Nucleus accumbens (tissue), 56 donors: ENCODE measurements around the gene ZNF227.
"Not testable (repeated sequence)": the region's sequence is repeated elsewhere in the genome, so short reads cannot be mapped to it uniquely, and the experiment has no call there.

Experiments
- DNase-seq, 56 donors: peaks; one replicate each; lab custom pipeline; 2025; lab: John Stamatoyannopoulos, UW

The ZNF227 gene

DNA sequence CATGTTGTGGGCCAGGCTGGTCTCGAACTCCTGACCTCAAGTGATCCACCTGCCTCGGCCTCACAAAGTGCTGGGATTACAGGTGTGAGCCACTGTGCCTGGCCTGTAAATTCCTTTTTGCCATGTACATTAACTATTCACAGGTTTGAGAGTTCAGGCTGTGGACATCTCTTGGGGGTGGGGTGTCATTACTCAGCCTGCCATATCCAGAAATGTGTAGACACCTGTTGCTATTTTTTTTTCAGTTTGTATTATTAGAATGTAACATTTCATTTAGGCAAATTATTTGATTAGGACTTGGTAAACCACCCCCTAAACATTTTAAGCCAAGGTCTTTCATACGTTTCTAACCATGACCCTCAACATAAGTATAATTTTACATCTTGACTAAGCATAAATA, 20.5 kb downstream of the ZNF227 start:
- DNase-seq, result no peak

DNA sequence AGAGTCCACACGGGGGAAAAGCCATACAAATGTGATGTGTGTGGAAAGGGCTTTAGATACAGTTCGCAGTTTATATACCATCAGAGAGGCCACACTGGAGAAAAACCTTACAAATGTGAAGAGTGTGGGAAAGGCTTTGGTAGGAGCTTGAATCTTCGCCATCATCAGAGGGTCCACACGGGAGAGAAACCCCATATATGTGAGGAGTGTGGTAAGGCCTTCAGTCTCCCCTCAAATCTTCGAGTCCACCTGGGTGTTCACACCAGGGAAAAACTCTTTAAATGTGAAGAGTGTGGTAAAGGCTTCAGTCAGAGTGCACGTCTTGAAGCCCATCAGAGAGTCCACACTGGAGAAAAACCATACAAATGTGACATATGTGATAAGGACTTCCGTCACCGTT, 24.1 kb downstream of the ZNF227 start:
- DNase-seq, result no peak

DNA sequence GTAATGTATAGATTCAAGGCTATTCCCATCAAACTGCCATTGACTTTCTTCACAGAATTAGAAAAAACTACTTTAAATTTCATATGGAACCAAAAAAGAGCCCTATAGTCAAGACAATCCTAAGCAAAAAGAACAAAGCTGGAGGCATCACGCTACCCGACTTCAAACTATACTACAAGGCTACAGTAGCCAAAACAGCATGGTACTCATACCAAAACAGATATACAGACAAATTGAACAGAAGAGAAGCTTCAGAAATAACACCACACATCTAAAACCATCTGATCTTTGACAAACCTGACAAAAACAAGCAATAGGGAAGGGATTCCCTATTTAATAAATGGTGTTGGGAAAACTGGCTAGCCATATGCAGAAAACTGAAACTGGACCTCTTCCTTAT, 40.0 kb downstream of the ZNF227 start:
- not testable (repeated sequence) for DNase-seq

DNA sequence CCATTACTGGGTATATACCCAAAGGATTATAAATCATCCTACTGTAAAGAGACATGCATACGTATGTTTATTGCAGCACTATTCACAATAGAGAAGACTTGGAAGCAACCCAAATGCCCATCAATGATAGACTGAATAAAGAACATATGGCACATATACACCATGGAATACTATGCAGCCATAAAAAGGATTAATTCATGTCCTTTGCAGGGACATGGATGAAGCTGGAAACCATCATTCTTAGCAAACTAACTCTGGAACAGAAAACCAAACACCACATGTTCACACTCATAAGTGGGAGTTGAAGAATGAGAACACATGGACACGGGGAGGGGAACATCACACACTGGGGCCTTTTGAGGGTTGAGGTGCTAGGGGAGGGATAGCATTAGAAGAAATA, 41.1 kb downstream of the ZNF227 start:
- DNase-seq, result not testable (repeated sequence)

DNA sequence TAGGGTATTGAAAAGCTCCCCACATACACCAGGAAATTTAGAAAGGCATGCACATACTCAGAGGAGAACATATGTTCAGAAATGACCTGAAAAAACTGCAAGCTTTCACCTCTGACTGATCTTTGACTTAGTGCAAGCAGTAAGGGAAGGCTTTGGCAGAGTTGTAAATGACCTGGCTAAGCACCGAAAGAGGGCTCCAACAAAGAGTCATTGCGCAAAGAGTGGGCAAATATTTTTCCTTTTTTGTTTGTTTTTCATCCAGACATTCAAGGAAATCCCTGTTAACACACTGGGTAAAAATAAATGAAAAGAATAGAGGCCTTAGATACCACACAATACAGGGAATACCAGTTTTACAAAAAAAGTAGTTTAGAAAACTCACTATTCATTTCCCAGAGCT, 42.2 kb downstream of the ZNF227 start:
- no peak for DNase-seq

DNA sequence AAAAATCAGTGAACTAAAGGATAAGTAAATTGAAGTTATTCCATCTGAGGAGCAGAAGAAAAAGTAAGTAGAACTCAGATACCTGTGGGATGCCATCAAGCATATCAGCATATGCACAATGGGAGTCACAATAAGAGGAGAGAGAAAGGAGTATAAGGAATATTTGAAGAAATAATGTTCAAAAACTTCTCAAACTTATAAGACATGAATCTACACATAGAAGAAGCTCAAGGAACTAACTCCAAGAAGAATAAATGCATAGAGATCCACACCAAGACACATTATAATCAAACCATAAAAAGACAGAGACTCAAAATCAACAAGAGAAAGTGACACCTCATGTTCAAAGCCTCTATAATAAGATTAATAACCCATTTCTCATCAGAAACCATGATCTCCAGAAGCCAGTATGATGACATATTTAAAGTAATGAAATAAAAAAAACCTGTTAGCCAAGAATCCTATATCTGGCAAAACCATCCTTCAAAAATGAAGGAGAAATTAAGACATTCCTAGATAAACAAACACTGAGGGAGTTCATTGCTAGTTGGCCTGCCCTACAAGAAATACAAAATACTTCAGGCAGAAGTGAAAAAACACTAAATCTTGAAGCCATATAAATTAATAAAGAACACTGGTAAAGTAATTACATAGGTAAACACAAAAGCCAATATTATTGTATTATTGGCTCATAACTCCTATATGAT, 43.5 kb downstream of the ZNF227 start:
- no peak for DNase-seq

DNA sequence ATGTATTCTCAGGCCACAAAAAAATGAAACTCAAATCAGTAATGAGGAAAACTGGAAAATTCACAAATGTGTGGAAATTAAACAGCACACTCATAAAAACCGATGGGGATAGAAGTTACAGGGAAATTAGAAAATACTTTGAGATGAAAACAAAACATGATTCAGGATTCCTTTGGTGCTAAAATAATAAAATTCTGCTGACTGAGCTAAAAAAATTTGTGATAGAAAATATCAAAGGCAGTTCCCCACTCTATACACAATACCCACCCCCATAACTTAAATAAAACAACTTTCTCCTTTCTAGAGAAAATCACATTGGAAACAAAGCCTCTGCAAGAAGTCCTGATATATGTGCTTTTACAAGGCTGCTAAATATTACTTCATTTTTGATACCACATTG, 45.8 kb downstream of the ZNF227 start:
- DNase-seq, result no peak

DNA sequence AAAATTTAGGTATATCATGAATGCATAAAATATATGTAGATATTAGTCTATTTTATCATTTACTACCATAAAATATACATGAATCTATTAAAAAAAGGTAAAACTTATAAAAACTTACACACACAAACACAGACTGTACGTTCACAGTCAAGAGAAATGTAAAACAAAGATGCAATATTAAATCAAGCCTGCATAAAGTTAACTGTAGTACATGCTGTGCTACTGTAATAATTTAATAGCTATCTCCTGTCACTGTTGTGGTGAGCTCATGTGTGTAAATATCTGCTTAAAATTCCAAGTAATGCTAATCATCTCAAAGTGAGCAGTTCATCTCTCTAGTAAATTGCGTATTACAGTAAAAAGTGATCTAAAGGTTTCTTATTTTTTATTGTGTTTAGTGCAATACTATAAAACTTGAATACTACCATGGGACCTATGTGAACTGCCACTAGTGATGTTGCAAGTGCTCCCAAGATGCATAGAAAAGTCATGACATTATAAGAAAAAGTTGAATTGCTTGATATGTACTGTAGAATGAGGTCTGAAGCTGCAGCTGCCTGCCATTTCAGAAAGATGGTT, 46.6 kb downstream of the ZNF227 start:
- no peak for DNase-seq

DNA sequence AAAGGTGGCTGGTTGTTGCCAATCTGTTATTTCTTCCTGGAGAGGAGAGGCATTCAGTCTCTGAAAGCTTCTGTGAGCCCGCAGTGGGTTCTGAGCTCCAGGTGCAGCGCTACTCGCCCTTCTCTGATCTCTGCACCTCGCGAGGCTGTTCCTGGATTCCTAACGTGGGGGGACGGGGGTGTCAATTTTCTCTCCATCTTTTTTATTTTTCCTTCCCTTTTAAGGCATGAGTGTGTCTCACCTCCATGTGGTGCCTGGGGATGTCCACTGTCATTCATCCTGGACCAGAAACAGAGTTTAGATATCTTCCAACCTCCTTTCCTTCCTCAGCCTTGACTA, 48.0 kb downstream of the ZNF227 start:
- peak in 21 of 56 donors; percentile 0 to 54 (median 7) for DNase-seq

DNA sequence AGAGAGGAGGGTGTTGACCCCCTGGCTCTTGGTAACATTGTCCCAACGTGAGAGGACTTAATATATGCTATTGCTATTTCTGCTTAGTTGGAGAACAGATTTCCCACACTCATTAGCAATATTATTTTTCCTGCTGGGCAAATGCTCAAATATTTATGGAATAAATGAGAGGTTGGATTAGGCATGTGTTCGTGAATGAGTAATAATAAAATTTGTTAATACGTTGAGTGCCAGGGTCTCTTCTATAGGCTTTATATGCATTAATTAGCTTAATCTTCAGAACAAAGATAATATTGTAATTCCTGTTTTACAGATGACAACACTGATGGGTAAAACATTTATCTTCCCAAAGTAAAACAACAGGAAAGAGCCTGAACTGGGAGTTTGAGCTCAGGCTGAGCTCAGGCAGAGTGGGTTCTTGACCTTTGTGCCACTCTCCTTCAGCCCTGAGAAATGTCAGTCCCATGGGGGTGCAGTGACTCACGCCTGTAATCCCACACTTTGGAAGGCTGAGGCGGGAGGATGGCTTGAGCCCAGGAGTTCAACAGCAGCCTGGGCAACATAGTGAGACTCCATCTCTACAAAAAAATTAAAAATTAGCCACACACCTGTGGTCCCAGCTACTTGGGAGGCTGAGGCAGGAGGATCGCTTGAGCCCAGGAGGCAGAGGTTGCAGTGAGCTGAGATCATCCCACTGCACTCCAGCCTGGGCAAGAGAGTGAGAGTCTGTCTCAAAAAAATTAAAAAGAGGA, 48.5 kb downstream of the ZNF227 start:
- no peak for DNase-seq

DNA sequence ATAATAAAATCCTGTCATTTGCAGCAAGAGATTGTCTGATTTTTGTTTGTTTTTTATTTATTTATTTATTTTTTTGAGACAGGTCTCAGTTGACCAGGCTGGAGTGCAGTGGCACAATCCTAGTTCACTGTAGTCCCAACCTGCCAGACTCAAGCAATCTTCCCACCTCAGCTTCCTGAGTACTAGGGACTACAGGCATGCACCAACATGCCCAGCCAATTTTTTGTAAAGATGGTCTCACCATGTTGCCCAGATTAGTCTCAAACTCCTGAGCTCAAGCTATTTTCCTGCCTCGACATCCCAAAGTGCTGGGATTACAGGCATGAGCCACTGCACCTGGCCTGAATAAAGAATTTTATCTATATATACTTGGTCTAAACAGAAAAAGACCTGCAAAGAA, 65.0 kb downstream of the ZNF227 start:
- DNase-seq, result no peak

DNA sequence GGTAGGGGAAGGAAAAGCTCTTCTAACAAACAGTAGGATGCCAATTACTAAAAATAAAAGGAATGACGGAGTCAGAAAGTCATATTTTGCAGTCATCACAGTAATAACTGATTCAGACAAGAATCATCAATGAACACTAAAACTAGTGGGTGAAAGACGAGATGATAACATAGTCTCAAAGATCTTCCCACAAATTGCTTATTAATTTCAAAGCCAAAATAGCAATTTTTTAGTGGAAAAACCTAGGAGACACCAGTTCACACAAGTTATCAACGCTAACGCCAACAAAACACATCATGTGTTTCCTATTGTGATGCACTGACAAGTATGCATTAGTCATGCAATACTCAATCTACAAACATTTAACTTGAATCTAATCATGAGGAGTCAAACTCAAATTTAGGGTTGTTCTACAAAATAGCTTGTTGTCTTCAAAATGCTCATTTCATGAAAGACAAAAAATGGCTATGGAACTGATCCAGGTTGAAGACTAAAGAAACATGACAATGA, 65.9 kb downstream of the ZNF227 start:
- DNase-seq, result no peak

DNA sequence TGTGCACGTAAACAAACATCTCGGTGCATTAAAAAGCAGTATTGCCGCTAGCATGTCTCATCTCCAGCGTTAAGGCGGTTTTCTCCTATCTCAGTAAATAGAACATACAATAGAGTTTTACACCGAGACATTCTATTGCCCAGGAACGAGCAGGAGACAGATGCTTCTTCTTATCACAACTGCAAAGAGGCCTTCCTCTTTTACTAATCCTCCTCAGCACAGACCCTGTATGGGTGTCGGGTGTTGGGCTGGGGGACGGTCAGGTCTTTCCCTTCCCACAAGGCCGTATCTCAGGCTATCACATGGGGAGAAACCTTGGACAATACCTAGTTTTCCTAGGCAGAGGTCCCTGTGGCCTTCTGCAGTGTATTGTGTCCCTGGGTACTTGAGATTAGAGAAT, 68.6 kb downstream of the ZNF227 start:
- DNase-seq, result no peak

DNA sequence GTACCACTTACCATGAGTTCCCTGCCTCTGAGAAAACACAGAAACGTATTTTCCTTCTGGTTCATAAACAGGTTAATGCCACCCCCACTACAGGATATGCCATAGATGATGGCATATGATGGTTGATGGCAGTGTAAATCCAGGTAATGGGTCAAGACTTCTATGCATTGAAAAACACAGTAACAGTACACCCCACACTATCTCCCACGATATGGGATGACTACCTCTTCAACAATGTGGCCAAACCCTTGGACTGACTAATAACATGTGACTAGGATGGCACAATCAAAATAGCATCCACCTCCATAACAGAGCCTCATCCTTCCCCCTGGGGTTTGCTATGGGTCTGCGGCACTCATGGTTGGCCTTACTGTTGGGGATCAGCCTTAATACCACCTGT, 70.5 kb downstream of the ZNF227 start:
- no peak for DNase-seq

DNA sequence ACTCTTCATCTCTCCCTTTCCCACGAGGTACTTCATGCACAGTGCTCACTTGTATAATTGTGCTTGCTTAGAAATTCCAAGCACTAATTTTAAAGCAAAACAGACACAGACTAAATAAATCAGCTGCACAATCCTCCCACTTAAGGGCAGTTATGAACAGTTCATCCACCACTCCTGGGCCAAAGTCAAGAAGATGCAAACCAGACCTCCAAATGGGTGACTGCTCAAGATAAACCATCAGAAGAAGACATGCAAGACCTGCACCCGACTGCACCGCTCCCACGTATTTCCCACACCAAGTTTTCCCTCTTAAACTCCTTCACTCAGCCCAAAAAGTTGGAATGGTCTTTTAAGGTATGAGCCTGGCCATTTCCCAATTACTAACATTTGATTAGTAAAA, 72.6 kb downstream of the ZNF227 start:
- DNase-seq, result no peak
